SU-DHL-6 (cell line): ENCODE data around the gene CALCOCO2.

Source experiments
- H2AFZ ChIP-seq: fragments of 200-600 bp; sonication (generic); 2 replicates; pipeline ENCODE4 v1.6.1; 2014; ENCODE audit warnings: low read depth, mild to moderate bottlenecking, moderate library complexity, mixed read lengths, antibody characterized with exemption, low read length; ENCODE audit not compliant: severe bottlenecking
- H3F3A ChIP-seq: fragments of 200-600 bp; shearing (Covaris generic); 2 replicates; pipeline ENCODE4 v1.6.0; 2016; ENCODE audit warnings: antibody characterized with exemption, mild to moderate bottlenecking; ENCODE audit not compliant: insufficient read depth
- H3K27ac ChIP-seq: fragments of 200-600 bp; sonication (generic); 2 replicates; pipeline ENCODE4 v1.5.1; 2016; ENCODE audit warnings: low read depth, mild to moderate bottlenecking, low read length, moderate library complexity, mixed read lengths
- H3K27me3 ChIP-seq: fragments of 200-600 bp; sonication (generic), shearing (Covaris generic); 2 replicates; pipeline ENCODE4 v1.6.0; 2014; ENCODE audit warnings: mild to moderate bottlenecking, low read length
- H3K36me3 ChIP-seq: fragments of 200-600 bp; sonication (generic); 2 replicates; pipeline ENCODE4 v1.6.1; 2014; ENCODE audit warnings: mild to moderate bottlenecking, low read length, mixed read lengths
- H3K4me2 ChIP-seq: fragments of 300-600, 200-600 bp; shearing (Covaris generic), sonication (generic); 2 replicates; pipeline ENCODE4 v1.6.0; 2014; ENCODE audit warnings: low read length, low read depth, mild to moderate bottlenecking; ENCODE audit not compliant: poor library complexity, severe bottlenecking
- H3K4me3 ChIP-seq: fragments of 200-600 bp; sonication (generic); 2 replicates; pipeline ENCODE4 v1.5.1; 2014; ENCODE audit warnings: antibody characterized with exemption, low read length, mild to moderate bottlenecking, mixed read lengths; ENCODE audit not compliant: insufficient read depth, poor library complexity, severe bottlenecking
- H3K79me2 ChIP-seq: fragments of 200-600 bp; sonication (generic); 2 replicates; pipeline ENCODE4 v1.6.1; 2014; ENCODE audit warnings: mild to moderate bottlenecking, low read length, moderate library complexity; ENCODE audit not compliant: insufficient read depth
- H3K9ac ChIP-seq: fragments of 200-600 bp; sonication (generic); 2 replicates; pipeline ENCODE4 v1.7.0; 2014; ENCODE audit warnings: mild to moderate bottlenecking, low read length
- H3K9me2 ChIP-seq: fragments of 200-600 bp; sonication (generic); replicated peaks from 2 replicates; pipeline ENCODE4 v1.6.1; 2014; ENCODE audit warnings: low read length; ENCODE audit not compliant: insufficient read depth
- H3K9me3 ChIP-seq: fragments of 200-600 bp; sonication (generic); 2 replicates; pipeline ENCODE4 v1.6.1; 2014; ENCODE audit warnings: low read length, mixed read lengths; ENCODE audit not compliant: insufficient read depth
- H4K20me1 ChIP-seq: fragments of 200-600 bp; sonication (generic); 2 replicates; pipeline ENCODE4 v1.6.1; 2014; ENCODE audit warnings: low read depth, mild to moderate bottlenecking, antibody characterized with exemption, low read length, moderate library complexity, mixed read lengths
- CTCF ChIP-seq: fragments of 200-600 bp; sonication (generic); IDR thresholded peaks from one replicate; pipeline ENCODE4 v1.5.1; 2017; ENCODE audit warnings: antibody characterized with exemption, mild to moderate bottlenecking, low read length, moderate library complexity; ENCODE audit not compliant: insufficient read depth, poor library complexity, severe bottlenecking
- EZH2phosphoT487 ChIP-seq: fragments of 200-600 bp; sonication (generic), shearing (Covaris generic); conservative IDR thresholded peaks from 2 replicates; pipeline ENCODE4 v1.6.1; 2018; ENCODE audit warnings: mild to moderate bottlenecking, antibody characterized with exemption, low read length, moderate library complexity, mixed read lengths

Gene CALCOCO2

GRCh38 chr17:48840441-48840840 is 9.6 kb downstream of the CALCOCO2 start:
- Histone ChIP-seq H3K4me2 (no peak overlapping the region), H3K9ac (no peak overlapping the region), H2AFZ (no peak overlapping the region), H3K79me2 (no peaks in the 10 kb centered on the region), H3K9me3 (no peaks in the 10 kb centered on the region), H3F3A (no peaks in the 10 kb centered on the region), H3K4me3 (no peak overlapping the region), H3K9me2 (no peaks in the 10 kb centered on the region), H3K27ac (no peak overlapping the region), H3K36me3 (no peaks in the 10 kb centered on the region), H4K20me1 (no peaks in the 10 kb centered on the region), H3K27me3 (no peaks in the 10 kb centered on the region)
- TF ChIP-seq EZH2phosphoT487, result no peak
- TF ChIP-seq CTCF, result no peak

GRCh38 chr17:48841395-48841831 is 10.6 kb downstream of the CALCOCO2 start:
- H3K4me3 ChIP-seq, result no peak overlapping the region
- TF ChIP-seq CTCF (no peak), EZH2phosphoT487 (no peak)
- no peaks in the 10 kb centered on the region for H3K9me3 ChIP-seq
- H3F3A ChIP-seq, result no peaks in the 10 kb centered on the region
- no peak overlapping the region for H3K9ac ChIP-seq
- no peaks in the 10 kb centered on the region for H3K27me3 ChIP-seq
- H3K36me3 ChIP-seq, result no peaks in the 10 kb centered on the region
- no peak overlapping the region for H2AFZ ChIP-seq
- H3K9me2 ChIP-seq, result no peaks in the 10 kb centered on the region
- peak overlapping the region; percentile 28 for H3K4me2 ChIP-seq
- H3K79me2 ChIP-seq, result no peaks in the 10 kb centered on the region
- no peaks in the 10 kb centered on the region for H4K20me1 ChIP-seq
- H3K27ac ChIP-seq, result no peak overlapping the region

- H3K4me3 ChIP-seq, result no peak overlapping the region
- H3K27ac ChIP-seq, result no peak overlapping the region
- TF ChIP-seq CTCF, result no peak
- TF ChIP-seq EZH2phosphoT487, result no peak
- H3K9me3 ChIP-seq, result no peaks in the 10 kb centered on the region
- no peaks in the 10 kb centered on the region for H3F3A ChIP-seq
- H3K79me2 ChIP-seq, result no peaks in the 10 kb centered on the region
- H2AFZ ChIP-seq, result no peak overlapping the region
- no peaks in the 10 kb centered on the region for H3K9me2 ChIP-seq
- no peaks in the 10 kb centered on the region for H3K36me3 ChIP-seq
- H3K9ac ChIP-seq, result no peak overlapping the region
- no peaks in the 10 kb centered on the region for H4K20me1 ChIP-seq
- H3K4me2 ChIP-seq, result no peak overlapping the region
- H3K27me3 ChIP-seq, result no peaks in the 10 kb centered on the region
These were observed 11.9 kb downstream of the CALCOCO2 start for GRCh38 chr17:48842746-48843145.
